A549 (cell line): Measurements from ENCODE around the gene FAM3C.

Source experiments
- EP300 ChIP-seq, 2 experiments: fragments of >200 bp; sonication (Bioruptor Twin); formaldehyde crosslinking; IDR thresholded peaks; 2 replicates in 1 of 2; 3 replicates in 1 of 2; pipeline ENCODE4 v1.6.1; 2016 to 2017
- HDAC2 ChIP-seq: fragments of 200-600 bp; sonication (generic); IDR thresholded peaks from 2 replicates; pipeline ENCODE4 v1.6.1; 2016
- JUN ChIP-seq, 2 experiments: fragments of >200 bp; sonication (Bioruptor Twin); formaldehyde crosslinking; IDR thresholded peaks; 2 replicates in 1 of 2; 3 replicates in 1 of 2; pipeline ENCODE4 v1.6.1; 2016 to 2017
- JUNB ChIP-seq: fragments of >200 bp; sonication (Bioruptor Twin); formaldehyde crosslinking; IDR thresholded peaks from 2 replicates; pipeline ENCODE4 v1.6.1; 2016
- POLR2A ChIP-seq: IDR thresholded peaks from 2 replicates; pipeline ENCODE4 v1.6.1; 2012; ENCODE audit warnings: mild to moderate bottlenecking, low read length
- RARB ChIP-seq: fragments of 250-450 bp; sonication (Bioruptor Pico); IDR thresholded peaks from 2 replicates; pipeline ENCODE4 v1.8.0; 2021; ENCODE audit warnings: mild to moderate bottlenecking, moderate library complexity
- RCOR1 ChIP-seq: fragments of 150-350 bp; IDR thresholded peaks from 2 replicates; pipeline ENCODE4 v1.6.1; 2014; ENCODE audit warnings: antibody characterized with exemption, low read length, low read depth
- ZFP36 ChIP-seq: fragments of 450-650 bp; IDR thresholded peaks from 2 replicates; pipeline ENCODE4 v1.6.1; 2014; ENCODE audit warnings: borderline replicate concordance; ENCODE audit not compliant: partially characterized antibody
- ZNF302 ChIP-seq: fragments of 250-450 bp; sonication (Bioruptor Pico); IDR thresholded peaks from 2 replicates; pipeline ENCODE4 v1.9.0; 2021; ENCODE audit warnings: inconsistent platforms, mild to moderate bottlenecking, moderate library complexity
- TF ChIP-seq, protein P1 (sequence below): fragments of >200 bp; sonication (Bioruptor Twin); formaldehyde crosslinking; IDR thresholded peaks from 3 replicates; pipeline ENCODE4 v1.5.1; 2016
- TF ChIP-seq, protein P2 (sequence below): IDR thresholded peaks from 2 replicates; pipeline ENCODE4 v1.6.1; 2012
- TF ChIP-seq, protein P3 (sequence below): fragments of 200-600 bp; sonication (generic); IDR thresholded peaks from 2 replicates; pipeline ENCODE4 v1.6.1; 2016; ENCODE audit warnings: antibody characterized with exemption, mild to moderate bottlenecking, moderate library complexity
- TF ChIP-seq, protein P4 (sequence below): IDR thresholded peaks from 2 replicates; pipeline ENCODE4 v1.6.1; 2012
- TF ChIP-seq, protein P5 (sequence below): fragments of 450-650 bp; IDR thresholded peaks from 2 replicates; pipeline ENCODE4 v1.6.1; 2014; ENCODE audit warnings: antibody characterized with exemption

DNA sequence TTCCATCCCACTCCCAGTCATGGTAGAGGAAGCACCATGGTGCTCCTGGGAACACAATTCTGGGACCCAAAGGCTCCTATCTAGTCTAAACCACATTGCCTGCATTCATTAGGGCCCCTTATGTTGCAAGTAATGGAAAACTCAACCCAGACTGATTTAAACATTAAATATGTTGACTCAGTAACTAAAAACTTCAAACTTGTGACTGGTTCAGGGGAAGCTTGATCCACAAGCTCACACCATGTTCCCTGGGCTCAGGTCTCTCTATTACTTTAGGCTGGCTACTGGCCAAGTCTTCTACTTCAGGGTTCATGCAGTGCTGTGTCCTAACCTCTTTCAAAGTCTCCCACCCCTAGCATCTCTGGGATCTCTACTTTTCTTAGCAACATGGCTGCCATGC lies 54.2 kb downstream of the FAM3C start:
- TF ChIP-seq JUN (IDR thresholded peaks at IDR 0.05) = no peak
- no peak for TF ChIP-seq POLR2A
- TF ChIP-seq, protein P1, sequence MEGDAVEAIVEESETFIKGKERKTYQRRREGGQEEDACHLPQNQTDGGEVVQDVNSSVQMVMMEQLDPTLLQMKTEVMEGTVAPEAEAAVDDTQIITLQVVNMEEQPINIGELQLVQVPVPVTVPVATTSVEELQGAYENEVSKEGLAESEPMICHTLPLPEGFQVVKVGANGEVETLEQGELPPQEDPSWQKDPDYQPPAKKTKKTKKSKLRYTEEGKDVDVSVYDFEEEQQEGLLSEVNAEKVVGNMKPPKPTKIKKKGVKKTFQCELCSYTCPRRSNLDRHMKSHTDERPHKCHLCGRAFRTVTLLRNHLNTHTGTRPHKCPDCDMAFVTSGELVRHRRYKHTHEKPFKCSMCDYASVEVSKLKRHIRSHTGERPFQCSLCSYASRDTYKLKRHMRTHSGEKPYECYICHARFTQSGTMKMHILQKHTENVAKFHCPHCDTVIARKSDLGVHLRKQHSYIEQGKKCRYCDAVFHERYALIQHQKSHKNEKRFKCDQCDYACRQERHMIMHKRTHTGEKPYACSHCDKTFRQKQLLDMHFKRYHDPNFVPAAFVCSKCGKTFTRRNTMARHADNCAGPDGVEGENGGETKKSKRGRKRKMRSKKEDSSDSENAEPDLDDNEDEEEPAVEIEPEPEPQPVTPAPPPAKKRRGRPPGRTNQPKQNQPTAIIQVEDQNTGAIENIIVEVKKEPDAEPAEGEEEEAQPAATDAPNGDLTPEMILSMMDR = no peak
- TF ChIP-seq, protein P2, sequence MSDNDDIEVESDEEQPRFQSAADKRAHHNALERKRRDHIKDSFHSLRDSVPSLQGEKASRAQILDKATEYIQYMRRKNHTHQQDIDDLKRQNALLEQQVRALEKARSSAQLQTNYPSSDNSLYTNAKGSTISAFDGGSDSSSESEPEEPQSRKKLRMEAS = no peak
- TF ChIP-seq ZNF302 (CRISPR knock-in tag) = no peak
- TF ChIP-seq, protein P3, sequence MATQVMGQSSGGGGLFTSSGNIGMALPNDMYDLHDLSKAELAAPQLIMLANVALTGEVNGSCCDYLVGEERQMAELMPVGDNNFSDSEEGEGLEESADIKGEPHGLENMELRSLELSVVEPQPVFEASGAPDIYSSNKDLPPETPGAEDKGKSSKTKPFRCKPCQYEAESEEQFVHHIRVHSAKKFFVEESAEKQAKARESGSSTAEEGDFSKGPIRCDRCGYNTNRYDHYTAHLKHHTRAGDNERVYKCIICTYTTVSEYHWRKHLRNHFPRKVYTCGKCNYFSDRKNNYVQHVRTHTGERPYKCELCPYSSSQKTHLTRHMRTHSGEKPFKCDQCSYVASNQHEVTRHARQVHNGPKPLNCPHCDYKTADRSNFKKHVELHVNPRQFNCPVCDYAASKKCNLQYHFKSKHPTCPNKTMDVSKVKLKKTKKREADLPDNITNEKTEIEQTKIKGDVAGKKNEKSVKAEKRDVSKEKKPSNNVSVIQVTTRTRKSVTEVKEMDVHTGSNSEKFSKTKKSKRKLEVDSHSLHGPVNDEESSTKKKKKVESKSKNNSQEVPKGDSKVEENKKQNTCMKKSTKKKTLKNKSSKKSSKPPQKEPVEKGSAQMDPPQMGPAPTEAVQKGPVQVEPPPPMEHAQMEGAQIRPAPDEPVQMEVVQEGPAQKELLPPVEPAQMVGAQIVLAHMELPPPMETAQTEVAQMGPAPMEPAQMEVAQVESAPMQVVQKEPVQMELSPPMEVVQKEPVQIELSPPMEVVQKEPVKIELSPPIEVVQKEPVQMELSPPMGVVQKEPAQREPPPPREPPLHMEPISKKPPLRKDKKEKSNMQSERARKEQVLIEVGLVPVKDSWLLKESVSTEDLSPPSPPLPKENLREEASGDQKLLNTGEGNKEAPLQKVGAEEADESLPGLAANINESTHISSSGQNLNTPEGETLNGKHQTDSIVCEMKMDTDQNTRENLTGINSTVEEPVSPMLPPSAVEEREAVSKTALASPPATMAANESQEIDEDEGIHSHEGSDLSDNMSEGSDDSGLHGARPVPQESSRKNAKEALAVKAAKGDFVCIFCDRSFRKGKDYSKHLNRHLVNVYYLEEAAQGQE = no peak
- no peak for TF ChIP-seq EP300 (IDR thresholded peaks at IDR 0.05)
- TF ChIP-seq, protein P4, sequence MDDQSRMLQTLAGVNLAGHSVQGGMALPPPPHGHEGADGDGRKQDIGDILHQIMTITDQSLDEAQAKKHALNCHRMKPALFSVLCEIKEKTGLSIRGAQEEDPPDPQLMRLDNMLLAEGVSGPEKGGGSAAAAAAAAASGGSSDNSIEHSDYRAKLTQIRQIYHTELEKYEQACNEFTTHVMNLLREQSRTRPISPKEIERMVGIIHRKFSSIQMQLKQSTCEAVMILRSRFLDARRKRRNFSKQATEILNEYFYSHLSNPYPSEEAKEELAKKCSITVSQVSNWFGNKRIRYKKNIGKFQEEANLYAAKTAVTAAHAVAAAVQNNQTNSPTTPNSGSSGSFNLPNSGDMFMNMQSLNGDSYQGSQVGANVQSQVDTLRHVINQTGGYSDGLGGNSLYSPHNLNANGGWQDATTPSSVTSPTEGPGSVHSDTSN = no peak
- no peak for TF ChIP-seq JUNB
- no peak for TF ChIP-seq ZFP36
- no peak for TF ChIP-seq HDAC2
- TF ChIP-seq RARB (CRISPR knock-in tag) = no peak
- no peak for TF ChIP-seq RCOR1
- TF ChIP-seq, protein P5, sequence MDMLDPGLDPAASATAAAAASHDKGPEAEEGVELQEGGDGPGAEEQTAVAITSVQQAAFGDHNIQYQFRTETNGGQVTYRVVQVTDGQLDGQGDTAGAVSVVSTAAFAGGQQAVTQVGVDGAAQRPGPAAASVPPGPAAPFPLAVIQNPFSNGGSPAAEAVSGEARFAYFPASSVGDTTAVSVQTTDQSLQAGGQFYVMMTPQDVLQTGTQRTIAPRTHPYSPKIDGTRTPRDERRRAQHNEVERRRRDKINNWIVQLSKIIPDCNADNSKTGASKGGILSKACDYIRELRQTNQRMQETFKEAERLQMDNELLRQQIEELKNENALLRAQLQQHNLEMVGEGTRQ = no peak
